GM21786 (cell line): ENCODE results near the gene BYSL.

ENCODE experiments used
- ATAC-seq: cut with Tn5 transposase; IDR thresholded peaks from one replicate; pipeline ENCODE4 v1.9.1; 2021; ENCODE audit not compliant: unreplicated experiment

The BYSL gene, protein sequence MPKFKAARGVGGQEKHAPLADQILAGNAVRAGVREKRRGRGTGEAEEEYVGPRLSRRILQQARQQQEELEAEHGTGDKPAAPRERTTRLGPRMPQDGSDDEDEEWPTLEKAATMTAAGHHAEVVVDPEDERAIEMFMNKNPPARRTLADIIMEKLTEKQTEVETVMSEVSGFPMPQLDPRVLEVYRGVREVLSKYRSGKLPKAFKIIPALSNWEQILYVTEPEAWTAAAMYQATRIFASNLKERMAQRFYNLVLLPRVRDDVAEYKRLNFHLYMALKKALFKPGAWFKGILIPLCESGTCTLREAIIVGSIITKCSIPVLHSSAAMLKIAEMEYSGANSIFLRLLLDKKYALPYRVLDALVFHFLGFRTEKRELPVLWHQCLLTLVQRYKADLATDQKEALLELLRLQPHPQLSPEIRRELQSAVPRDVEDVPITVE

DNA sequence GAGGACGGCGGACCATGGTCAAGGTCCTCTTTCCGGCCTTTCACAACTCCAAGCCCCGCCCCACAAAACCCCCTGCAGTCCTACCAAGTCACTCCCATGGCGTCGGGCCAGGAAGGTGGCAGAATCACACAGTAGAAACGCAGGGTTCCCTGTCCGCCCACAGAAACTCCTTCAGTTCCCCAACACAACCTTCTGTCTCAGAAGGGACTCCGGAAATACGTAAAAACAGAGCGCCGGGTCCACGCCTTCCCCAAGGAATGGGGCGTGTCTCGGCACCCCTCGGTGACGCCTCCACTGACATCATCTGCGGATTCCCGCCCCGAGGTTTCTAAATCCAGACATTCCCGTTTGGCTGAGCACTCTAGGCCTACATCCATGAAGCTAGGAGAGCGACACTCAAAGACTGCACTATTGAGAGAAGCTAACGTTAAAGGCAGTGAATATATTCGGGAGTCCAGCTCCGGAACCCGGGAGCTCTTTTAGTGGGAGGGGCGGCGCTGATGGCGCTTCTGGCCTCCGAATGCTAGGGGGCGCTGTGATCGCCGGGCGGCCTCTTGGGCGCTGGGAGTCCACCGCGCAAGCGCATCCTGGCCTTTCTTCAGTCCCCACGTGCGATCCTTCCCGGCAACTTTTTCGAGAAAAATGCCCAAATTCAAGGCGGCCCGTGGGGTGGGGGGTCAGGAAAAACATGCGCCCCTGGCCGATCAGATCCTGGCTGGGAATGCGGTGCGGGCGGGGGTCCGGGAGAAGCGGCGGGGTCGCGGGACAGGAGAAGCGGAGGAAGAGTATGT is at the start of gene BYSL, which contains the start of gene MED20:
Gene BYSL (plus strand): TSS at position 579 of the 791 bp plus-strand sequence. CDS start 64 bp downstream, at position 643.
Gene MED20 (minus strand): TSS at position 219 of the 791 bp plus-strand sequence. CDS start 121 bp downstream, at position 98.
- peak; percentile 89 for ATAC-seq

DNA sequence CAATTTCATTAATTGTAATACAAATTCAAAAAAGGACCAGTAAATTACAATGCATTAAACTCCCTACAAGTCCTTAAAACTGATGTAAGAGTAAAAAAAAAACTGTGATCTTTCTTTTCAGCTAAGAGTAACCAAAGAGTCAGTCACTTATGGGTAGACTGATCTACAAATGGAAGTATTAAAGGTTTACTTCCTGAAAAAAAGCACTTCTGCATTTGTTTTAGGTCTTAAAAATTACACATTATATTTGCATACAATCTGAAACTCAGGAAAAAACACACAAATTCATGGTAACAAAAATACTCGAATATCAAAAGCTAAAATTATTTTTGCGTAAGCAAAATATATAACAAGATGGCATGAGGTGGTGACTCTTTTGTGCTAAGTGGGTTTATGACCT is 49.6 kb upstream of the BYSL start:
- ATAC-seq = no peak

DNA sequence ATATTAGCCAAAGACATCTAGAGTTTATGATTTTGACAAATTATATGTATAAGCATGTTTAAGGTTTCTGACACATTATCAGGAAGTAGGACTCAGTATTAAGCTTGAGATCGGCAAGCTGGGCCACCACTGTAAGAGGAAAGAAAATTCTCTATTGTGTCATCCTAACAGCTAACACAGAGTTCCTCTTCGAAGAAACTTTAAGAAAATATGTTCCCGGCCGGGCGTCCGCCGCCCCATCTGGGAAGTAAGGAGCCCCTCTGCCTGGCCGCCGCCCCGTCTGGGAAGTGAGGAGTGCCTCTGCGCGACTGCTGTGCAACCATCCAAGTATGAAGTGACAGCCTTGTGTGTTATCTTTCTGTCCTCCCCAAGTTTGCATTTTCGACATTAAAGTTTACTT is 49.2 kb upstream of the BYSL start:
- no peak for ATAC-seq

DNA sequence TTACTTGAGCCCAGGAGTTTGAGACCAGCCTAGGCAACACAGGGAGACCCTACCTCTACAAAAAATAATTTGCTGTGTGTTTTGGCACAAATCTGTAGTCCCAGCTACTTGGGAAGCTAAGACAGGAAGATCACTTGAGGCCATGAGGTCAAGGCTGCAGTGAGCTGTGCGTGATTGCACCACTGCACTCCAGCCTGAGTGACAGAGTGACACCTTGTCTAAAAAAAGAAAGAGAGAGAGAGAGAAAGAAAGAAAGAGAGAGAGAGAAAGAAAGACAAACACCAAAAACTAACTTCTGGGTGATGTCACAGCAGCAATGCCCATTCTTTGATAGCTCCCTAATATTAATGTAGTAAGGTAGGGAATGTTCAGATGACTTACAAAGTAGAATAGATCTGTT is 46.6 kb upstream of the BYSL start:
- ATAC-seq = no peak

DNA sequence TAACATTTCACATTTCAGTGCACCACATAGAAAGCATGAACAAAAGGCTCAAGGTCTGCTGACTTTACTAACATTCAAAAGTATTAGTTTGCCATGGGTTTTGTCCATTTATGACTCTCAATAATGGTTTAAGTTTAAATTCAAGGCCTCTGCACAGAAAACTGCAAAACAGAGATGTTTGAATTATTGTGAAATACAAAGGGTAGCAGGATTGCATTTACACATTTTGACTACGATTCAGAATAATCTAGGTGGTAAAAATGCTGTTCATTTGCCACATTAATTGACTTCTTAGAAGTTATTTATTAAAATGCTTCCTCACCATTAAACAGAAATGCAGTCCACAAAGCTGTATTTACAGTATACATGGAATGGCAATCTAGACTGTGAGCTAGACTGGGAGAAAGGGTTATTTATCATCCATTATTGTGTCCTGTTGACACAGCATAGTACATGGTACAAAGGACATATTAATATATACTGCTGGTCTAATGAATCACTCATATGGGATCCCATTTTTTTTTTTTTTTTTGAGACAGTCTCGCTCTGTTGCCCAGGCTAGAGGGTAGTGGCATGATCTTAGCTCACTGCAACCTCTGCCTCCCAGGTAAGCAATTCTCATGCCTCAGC is 44.1 kb upstream of the BYSL start:
- no peak for ATAC-seq

DNA sequence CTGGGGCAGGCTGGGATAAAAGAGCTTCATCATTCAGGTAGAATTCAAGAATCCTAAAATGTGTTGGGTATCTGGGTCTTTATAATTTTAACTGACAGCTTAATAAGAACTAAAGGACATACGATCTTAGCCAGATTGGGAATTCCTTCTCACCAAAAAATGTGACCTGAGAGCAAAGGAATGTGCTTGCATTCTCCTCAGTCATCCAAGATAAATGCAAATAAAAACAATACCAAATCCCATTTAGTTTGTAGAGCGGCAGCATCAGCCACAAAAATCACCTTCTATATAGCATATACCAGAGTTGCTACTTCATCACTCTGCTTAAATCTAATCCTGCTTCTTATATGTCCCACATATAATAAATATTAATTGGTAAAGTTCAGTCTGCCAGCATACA is 43.1 kb upstream of the BYSL start:
- ATAC-seq = no peak

DNA sequence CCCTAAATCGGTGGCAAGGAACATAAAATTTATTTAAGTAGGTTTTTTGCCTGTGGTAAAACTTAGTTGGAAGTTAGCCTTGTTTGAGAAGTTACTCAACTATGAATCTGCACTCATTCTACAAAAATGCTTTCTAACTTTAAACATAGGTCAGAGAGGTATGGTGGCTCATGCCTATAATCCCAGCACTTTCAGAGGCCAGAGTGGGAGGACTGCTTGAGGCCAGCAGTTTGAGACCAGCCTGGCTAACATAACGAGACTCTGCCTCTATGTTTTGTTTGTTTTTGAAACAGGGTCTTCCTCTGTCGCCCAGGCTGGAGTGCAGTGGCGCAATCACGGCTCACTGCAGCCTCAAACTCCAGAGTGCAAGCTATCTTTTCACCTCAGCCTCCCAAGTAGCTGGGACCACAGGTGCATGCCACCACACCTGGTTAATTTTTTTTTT is 42.3 kb upstream of the BYSL start:
- no peak for ATAC-seq

DNA sequence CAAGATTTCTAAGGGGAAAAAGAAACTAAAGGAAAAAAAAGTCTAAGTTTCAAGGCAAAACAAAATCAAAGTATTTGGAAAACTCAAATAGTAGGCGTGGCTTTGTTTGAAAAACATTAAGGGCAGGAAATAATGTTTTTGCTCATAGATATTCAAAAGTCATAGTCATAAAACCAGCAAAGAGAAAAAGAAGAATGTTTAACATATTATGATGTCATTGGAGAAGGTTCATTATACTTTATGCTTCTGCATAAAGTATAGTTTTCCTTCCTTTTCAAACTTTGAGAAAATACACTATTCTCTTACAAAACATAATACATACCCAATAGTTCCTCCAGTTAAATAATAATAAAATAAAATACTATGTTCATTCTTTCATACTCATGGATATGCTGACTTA is 39.8 kb upstream of the BYSL start:
- ATAC-seq = no peak

DNA sequence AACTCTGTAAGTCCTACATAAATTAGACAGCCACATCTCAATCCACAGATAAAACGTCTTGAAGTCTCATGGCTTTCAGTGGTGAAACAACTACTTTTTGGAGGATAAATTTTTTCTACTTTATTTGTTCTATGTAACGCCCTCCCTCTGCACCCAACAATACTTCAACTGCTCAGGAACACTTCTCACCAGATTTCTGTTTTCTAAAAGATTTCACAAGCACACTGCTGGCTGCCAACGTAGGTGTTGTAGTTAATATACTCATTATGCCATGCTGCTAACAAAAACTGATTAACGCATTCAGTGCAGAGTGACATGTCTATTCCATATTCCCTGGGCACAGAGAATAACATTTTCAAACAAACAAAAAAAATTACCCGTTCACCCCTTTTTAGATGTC is 36.3 kb upstream of the BYSL start:
- no peak for ATAC-seq

DNA sequence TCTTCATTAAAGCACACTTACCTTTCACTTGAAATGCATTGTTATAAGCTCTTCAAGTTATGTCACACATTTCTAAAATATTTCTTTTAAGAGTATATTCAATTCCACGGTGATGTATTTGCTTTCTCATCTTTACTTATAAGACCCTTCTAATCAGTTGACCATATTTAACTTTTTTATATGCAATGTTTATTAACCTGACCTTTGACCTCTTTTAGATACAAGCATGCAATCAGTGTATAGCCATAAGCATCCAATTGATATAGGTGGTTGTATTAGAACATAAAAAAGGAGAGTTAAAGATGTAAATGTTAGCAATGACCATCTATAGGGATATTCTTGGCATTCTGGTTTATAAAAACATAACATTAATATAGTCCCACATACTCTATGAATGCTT is 35.4 kb upstream of the BYSL start:
- ATAC-seq = no peak

DNA sequence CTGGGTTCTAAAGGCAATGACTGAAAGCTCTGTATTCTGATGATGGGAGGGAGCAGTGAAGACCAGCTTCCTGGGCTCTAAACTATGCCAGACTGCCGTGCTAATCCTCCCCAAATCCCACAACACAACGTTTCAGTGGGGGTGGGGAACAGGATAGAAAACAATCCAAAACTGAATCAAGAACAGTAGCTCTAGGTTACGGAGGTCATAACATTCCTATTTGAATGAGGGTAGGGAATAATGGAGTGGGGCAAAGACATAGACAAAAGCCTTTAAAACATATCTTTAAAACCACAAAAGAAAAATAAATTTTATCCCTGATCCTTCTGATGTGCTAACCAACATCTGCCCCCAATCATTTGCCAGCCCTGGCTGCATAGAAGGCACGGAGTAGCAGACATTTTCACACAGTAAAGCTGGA is 34.0 kb upstream of the BYSL start:
- ATAC-seq = no peak

DNA sequence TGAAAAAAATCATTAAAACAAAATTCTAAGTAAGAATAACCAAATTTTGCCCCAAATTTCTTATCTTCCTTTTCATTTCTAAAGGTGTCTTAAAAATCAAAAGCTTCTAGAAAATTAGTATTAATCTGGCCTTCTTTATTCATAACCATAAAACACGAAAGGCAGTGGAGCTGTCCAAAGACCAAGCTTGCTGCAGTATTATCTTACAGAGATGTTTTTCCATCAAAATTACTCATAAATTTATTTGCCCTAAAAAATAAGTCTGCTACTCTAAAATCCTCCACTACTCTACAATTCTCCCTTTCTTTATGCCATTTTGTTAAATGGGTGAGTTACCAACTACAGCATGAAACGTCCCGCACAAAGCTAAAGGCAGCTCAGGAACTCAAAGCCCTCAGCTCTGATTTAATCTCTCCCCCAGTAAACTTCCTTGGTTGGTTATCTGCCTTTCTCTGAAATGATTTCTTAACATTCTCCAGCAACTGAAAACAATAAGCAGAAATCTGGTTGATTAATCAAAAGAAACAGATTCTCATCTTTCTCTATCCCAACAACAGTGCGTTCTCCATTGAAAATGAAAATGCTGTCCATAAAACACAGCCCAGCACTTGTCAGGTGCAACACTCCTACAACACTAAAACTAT is 28.3 kb upstream of the BYSL start:
- ATAC-seq = no peak

DNA sequence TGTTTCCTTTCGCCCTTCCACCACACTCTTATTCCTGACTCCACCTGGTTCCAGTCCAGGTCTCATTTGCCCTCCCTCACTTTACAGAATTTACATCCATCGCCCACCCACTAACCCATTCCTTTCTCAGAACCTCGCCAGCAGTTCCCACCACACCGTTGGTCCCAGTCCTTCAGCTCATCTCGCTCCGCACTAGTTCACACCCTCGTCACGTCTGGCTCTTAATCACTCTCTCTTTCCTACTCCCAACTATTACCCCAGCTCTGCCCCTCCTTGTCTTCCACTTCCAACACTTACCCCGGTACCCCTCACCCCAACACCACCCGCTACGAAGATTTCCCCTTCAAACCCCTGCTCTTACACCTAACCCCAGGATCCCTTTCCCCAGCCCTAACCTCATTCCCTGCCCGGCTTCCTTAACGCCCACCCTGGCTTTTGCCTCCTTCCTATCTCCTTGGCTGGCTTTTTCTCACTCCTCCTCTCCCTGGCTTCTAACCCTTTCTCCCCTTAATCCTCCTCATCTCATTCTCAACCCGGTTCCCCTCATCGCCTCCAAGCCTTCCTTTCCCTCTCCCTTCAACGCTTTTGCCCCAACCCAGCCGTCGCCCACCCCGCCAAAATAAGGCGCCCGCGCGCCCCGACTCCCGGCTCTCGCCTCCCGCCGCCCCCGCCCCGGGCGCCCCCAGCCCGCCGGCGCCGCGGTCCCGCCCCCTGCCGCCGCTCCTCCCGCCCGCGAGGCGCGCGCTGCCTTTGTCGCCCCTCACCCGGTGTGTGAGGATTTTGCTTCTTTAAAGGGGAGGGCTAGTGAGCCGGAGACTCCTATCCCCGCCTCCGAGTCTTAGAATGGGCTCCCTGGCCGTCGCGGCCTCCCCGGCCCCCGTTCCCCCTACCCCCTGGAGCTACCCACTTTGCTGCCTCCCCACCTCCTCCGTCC is 26.7 kb upstream of the BYSL start:
- peak; percentile 16 for ATAC-seq

DNA sequence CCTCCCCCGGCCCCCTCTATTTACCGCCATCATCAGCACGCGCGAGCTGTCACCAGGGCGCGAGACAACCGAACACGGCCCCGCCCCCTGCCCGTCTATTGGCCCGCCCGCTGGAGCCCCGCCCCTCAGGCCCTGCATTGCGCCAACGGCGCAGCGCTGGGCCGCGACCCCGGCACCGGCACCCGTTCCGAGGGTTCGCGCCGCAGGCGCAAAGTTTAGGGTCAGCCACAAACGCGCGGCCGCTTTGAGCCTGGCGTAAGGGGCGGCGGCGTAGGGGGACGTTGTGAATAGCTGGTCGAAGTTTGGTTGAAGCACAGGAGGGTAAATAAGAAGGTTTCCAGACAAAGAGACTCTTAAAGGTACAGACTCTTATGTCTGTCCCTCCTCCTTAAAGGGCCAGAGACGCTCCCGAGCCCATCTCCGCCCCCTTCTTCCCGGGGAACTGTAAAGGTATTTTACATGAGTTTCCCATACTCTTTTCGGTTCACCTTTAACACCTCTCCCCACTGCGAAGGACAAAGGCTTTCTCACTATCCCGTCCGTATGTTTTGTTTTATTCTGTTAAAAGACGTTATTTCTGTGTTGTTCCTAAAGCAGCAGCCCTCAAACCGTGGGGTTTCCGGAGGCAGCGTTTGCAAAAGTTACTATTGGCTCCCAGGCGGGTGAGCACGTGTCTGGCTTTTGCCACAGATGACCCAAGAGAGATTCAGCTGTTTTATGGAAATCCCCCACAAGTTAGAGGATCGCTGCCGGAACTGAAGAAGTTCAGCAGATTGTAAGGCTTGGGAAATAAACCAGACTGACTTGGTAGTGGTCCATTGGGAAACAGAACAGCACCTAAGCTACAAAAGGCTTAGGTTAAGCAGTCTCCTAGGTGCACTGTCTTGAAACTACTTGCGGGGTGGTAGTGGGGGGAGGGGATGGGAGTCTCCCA is 25.7 kb upstream of the BYSL start, which contains the start of gene USP49:
Gene USP49 (minus strand): TSS at position 76 of the 934 bp plus-strand sequence. CDS start 88,392 bp downstream, outside the sequence.
- ATAC-seq = peak; percentile 80

DNA sequence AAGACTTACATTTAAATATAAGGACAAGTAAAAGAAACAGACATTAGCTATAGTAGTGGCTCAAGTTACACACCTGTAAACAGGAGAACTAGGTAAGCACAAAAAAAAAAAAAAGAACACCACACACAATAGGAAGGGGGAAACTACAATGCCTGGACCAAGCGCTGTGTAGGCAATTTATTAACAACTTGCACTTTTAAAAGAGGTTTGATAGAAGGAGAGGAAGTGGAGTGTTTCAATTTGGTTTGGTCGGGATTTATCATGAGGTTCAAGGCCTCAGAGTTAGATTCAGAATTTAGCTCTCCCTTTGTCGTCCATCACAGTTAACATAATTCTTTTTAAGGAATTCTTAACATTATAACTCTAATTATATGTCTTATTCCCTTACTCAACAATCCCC is 25.0 kb upstream of the BYSL start:
- ATAC-seq = no peak

DNA sequence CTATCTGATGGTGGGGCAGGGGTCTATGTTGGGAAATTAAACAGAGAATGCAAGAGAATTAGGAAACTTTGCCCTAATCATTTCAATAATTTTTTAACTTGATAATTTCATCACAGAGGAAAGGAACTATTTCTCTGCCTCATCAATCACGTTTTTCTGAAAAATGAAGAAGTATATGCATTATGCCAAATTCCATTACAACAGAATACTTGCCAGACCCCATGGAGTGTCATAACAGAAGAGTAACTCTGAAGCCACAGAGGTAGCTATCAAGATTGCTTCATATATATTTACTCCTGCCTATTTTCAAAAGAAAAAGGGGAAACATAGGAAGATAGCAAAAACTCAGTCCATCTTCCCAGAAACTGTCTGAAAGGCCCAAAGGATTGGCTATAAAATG is 20.4 kb upstream of the BYSL start:
- no peak for ATAC-seq

DNA sequence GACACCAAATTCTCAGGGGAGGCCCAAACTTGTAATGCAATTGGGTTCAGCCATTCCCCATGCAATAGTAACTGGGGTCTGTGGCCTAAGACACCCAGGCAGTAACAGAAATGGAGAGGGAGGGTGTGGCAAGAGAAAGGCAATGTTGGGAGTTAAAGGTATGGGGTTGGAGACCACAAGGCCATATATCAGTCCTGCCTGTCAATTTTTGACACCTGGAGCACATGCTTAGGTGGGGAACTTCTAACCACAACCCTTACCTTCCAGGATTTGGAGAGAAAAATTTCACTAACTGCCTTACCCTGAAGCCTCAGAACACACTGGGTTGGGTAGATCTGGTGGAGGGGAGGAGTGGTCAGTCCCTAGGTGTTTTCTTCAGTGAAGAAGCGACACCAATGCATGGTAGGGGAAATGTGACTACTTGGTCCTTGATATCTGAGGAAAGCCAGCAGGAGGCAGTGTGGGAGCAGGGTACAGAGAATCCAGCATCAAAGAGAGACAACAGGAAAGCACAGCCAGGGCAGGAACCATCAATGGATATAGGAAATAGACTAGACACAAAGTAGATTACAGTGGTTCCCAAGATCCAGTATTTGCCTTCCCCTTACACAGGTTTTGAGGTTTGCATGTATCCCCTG is 19.3 kb upstream of the BYSL start:
- ATAC-seq = no peak

DNA sequence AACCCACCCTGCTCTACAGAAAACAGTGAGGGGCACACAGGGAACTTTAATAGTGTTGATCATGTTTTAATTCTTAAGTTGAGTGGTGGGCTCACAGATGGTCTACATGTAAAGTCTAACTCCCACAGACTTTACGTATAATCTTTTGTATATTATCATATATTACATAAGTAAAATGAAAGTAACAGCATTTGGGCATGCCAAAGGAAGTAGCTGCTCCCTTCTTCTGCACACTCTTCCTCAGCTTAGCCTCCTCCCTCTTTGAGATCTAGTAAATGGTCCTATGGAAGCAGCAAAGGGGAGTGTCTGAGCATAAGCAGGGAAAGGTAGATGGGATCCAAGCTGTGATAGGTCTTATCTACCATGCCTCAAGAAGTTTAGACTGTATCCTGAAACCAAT is 11.6 kb upstream of the BYSL start:
- no peak for ATAC-seq
